ENCODE results near the gene BZW2. TPM values are rescaled to one million over a fixed set of nuclear protein-coding genes. Genes with fewer than 3 reads are reported as not detected.

The BZW2 gene
- 201 TPM for polyA plus RNA-seq (ENCODE audit: insufficient read length)

GRCh38 chr7:16645593-16646471 lies at the start of gene BZW2, which contains the start of gene ANKMY2:
BZW2 (plus strand) TSS chr7:16646181; CDS start chr7:16665444, 19,263 bp downstream.
ANKMY2 (minus strand) TSS chr7:16645754; CDS start chr7:16645573, 181 bp downstream.
- peak; percentile 93 for DNase-seq (ENCODE audit: low read depth)

GRCh38 chr7:16598015-16598414 lies 48.0 kb upstream of the BZW2 start:
- no peak for DNase-seq (ENCODE audit: low read depth)

- no peak for DNase-seq (ENCODE audit: low read depth)
Measured at GRCh38 chr7:16599860-16600259, 46.1 kb upstream of the BZW2 start.

GRCh38 chr7:16603633-16604032 lies 42.3 kb upstream of the BZW2 start:
- DNase-seq (ENCODE audit: low read depth): no peak

GRCh38 chr7:16604054-16604453 lies 41.9 kb upstream of the BZW2 start:
- DNase-seq (ENCODE audit: low read depth): no peak

GRCh38 chr7:16606704-16607103 lies 39.3 kb upstream of the BZW2 start:
- DNase-seq (ENCODE audit: low read depth): no peak

- DNase-seq (ENCODE audit: low read depth): no peak
Measured at GRCh38 chr7:16609842-16610450, 36.0 kb upstream of the BZW2 start.

- DNase-seq (ENCODE audit: low read depth): no peak
Measured at GRCh38 chr7:16611711-16612110, 34.3 kb upstream of the BZW2 start.

- no peak for DNase-seq (ENCODE audit: low read depth)
Measured at GRCh38 chr7:16615228-16615627, 30.8 kb upstream of the BZW2 start.

GRCh38 chr7:16616122-16616521 lies 29.9 kb upstream of the BZW2 start:
- no peak for DNase-seq (ENCODE audit: low read depth)

- DNase-seq (ENCODE audit: low read depth): no peak
Measured at GRCh38 chr7:16616542-16616941, 29.4 kb upstream of the BZW2 start.

GRCh38 chr7:16619979-16620408 lies 26.0 kb upstream of the BZW2 start:
- no peak for DNase-seq (ENCODE audit: low read depth)

- DNase-seq (ENCODE audit: low read depth): no peak
Measured at GRCh38 chr7:16626388-16626787, 19.6 kb upstream of the BZW2 start.

- no peak for DNase-seq (ENCODE audit: low read depth)
Measured at GRCh38 chr7:16627236-16627635, 18.7 kb upstream of the BZW2 start.

- DNase-seq (ENCODE audit: low read depth): no peak
Measured at GRCh38 chr7:16630654-16631053, 15.3 kb upstream of the BZW2 start.

GRCh38 chr7:16634271-16634738 lies 11.7 kb upstream of the BZW2 start:
- DNase-seq (ENCODE audit: low read depth): no peak

GRCh38 chr7:16636555-16637101 lies 9.4 kb upstream of the BZW2 start:
- peak; percentile 84 for DNase-seq (ENCODE audit: low read depth)

- no peak for DNase-seq (ENCODE audit: low read depth)
Measured at GRCh38 chr7:16637379-16637778, 8.6 kb upstream of the BZW2 start.

GRCh38 chr7:16638282-16639280 lies 7.4 kb upstream of the BZW2 start:
- DNase-seq (ENCODE audit: low read depth): no peak

- DNase-seq (ENCODE audit: low read depth): no peak
Measured at GRCh38 chr7:16644157-16644556, 1.8 kb upstream of the BZW2 start.
